AG08395 (cell line): ENCODE measurements around the gene SIN3B.
"Not testable (repeated sequence)": the region's sequence is repeated elsewhere in the genome, so short reads cannot be mapped to it uniquely, and the experiment has no call there.

Experiments
- DNase-seq: peaks from one replicate; pipeline ENCODE4 v3.0.0; 2012; ENCODE audit warnings: mixed read lengths, low spot score

Gene SIN3B

DNA sequence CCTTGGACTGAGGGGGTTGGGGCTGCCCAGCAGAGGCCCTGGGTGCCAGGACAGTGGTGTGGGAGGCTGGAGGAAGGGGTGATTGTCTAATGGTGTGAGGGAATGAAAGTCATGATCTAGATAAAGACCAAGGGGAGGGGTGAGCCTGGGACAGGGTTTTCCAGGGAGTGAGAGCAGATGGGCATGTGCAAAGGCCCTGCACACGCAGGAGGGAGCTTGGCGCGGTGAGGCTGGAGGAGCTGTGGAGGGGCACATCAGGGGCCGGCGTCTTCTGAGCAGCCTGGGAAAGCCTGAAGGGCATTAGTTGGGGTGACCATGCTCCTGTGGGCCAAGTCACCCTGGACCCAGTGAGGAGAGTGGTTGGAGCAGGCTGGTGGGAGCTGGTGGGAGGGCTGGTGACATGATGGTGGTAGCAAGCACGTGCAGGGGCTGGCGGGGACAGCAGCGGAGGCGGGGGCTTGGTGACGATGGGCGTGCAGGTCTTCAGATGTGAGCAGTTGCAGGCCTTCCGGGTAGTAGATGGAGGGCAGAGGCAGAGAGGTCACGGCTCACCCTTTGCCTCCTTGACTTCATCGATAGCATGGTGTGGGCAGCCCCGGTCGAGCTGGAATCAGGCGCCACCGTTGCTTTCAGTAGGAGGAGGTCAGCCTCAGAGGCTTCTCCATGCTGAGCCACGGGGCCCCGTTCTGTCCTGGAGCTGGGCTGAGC lies 39.4 kb downstream of the SIN3B start:
- no peak for DNase-seq

DNA sequence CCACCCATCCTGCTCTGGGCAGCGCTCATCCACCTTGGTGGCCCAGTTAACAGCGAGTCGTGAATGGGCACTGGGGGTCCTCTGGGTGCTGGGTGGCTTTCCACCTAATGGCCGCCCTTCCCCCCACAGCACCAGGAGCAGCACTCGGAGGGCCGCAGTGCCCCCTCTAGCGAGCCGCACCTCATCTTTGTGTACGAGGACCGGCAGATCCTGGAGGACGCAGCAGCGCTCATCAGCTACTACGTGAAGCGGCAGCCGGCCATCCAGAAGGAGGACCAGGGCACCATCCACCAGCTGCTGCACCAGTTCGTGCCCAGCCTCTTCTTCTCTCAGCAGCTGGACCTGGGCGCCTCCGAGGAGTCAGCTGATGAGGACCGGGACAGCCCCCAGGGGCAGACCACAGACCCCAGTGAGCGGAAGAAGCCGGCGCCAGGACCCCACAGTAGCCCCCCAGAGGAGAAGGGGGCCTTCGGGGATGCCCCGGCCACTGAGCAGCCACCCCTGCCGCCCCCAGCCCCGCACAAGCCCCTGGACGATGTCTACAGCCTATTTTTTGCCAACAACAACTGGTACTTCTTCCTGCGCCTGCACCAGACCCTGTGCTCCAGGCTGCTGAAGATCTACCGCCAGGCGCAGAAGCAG lies 40.3 kb downstream of the SIN3B start:
- DNase-seq: no peak

DNA sequence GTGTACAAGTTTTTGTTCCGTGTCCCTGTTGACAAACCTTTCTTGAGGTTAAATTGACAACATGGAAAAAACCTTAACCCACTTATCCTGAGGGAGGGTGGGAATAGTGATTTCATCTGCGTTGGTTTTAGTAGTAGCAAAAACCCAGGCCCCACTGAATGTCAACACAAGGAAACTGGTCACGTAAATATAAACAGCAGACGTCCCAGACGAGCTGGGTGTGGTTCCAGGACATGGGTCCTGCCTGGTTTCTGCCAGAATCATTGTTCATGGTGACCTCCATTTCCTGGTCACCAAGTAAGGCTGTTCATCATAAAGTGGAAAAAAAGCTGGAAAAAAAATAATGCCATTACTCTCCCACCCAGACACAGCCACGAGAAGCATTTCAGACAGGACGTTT lies 42.7 kb downstream of the SIN3B start:
- no peak for DNase-seq

DNA sequence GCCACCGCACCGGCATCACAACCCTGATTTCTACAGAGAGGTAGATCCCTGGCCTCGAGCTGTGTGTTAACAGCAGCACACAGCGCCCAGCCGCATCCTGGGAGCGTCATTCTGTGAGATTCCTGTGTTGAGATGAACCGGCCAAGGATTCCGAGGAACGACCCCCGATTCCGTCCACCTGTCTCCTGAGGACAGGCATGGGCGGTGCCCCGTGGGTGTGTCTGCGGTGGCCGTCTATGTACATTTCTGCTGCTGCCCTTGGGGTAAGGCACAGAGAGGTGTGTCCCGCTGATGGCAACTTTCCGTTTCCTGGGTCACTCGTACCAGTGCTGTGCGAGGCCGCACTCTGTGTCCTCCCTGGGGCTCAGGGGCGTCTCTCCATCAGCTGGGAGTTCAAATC lies 43.5 kb downstream of the SIN3B start:
- no peak for DNase-seq

DNA sequence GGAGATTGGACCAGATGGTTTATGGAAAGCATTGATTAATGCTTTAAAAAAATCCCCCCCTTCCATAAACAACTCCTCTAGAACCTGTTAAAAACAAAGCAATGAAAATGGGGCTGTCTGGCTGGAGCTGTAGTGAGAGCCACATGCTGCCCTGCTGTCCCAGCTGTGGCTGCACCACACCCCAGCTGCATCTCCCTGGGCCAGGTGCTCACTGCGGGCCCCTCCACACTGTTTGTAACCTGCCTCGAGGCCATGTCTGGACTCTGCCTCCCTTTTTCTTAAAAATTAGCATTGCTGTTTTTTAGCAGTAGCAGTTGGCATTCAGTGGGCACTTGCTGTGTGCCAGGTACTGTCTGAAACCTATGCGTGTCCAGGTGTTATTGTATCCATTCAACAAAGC lies 44.4 kb downstream of the SIN3B start:
- DNase-seq: no peak

DNA sequence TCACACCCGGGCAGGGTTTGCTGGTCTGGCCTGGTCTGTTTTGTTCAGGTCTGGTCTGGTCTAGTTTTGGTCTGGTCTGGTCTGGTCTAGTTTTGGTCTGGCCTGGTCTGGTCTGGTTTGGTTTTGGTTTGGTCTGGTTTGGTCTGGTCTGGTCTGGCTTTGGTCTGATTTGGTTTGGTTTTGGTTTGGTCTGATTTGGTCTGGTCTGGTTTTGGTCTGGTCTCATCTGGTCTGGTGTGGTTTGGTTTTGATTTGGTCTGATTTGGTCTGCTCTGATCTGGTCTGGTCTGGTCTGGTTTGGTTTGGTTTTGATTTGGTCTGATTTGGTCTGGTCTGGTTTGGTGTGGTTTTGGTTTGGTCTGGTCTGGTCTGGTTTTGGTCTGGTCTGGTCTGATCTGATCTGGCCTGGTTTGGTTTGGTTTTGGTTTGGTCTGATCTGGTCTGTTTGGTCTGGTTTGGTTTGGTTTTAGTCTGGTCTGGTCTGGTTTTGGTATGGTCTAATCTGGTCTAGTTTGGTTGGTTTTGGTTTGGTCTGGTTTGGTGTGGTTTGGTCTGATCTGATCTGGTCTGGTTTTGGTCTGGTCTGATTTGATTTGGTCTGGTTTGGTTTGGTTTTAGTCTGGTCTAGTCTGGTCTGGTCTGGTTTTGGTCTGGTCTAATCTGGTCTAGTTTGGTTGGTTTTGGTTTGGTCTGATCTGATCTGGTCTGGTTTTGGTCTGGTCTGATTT lies 45.2 kb downstream of the SIN3B start:
- DNase-seq: no peak

DNA sequence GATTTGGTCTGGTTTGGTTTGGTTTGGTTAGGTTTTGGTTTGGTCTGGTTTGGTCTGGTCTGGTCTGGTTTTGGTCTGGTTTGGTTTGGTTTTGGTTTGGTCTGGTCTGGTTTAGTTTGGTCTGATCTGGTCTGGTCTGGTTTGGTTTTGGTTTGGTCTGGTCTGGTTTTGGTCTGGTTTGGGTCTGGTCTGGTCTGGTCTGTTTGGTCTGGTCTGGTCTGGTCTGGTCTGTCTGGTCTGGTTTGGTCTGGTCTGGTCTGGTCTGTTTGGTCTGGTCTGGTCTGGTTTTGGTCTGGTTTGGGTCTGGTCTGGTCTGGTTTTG lies 45.7 kb downstream of the SIN3B start:
- DNase-seq: not testable (repeated sequence)

DNA sequence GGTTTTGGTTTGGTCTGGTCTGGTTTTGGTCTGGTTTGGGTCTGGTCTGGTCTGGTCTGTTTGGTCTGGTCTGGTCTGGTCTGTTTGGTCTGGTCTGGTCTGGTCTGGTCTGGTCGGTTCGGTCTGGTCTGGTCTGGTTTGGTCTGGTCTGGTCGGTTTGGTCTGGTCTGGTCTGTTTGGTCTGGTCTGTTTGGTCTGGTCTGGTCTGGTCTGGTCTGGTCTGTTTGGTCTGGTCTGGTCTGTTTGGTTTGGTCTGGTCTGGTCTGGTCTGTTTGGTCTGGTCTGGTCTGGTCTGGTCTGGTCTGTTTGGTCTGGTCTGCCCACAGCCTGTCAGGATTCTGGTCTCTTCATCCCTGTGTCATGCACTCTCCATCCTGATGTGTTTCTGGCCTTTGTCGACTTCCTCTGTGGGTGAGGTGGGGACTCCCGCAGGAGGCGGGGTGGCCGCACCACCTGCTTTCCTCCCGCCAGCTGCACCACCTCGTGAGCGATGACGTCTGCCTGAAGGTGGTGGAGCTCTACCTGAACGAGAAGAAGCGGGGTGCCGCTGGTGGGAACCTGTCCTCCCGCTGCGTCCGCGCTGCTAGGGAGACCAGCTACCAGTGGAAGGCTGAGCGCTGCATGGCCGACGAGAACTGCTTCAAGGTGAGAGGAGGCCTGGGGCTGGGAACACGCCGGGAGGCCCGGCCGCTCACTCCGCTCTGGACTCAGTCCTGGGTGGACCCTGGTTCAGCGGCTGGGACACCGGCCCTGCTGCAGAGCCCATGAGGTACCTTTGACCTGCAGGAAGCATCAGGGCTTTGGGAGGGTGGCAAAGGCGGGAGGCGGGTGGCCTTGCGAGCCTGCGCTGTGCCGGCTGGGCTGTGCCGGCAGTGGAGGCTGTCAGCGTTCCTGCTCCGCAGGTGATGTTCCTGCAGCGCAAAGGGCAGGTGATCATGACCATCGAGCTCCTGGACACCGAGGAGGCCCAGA lies 46.7 kb downstream of the SIN3B start:
- no peak for DNase-seq

DNA sequence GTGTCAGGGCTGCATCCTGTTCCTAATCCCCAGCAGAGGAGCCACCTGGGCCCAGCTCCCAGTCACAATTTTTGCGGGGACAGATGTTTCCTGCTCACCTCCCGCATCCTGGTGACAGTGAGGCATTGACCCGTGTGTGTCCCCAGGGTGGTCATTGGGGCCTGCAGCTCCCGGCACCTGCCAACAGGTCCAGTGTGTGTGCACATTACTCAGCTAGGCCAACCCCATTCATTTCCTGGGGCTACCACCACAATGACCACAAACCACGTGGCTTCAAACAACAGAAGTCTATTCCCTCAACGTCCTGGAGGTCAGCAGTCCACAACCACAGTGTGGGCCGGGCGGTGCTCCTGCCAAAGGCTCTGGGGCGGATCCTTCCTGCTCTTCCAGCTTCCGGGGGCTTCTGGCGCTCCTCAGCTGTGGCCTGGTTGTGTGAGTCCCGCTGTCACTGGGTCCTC lies 47.7 kb downstream of the SIN3B start:
- DNase-seq: no peak

DNA sequence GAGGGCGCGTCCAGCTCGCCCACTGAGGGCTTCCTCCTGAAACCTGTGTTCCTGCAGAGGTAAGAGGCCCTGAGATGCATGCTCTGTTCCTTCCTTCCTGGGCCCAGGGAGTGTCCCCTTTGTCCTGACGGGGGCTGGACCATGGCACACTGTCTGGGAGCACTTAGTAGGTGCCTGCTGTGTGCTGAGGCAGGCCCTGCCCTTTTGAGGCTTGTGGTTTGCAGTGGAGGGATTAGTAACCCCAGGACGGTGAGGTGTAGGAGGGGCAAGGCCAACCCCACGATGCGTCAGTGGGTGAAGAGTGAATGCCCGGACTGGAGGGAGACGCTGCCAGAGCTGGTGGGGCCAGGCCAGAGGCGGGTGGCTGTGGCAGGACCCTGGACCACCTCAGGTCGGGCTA lies 48.4 kb downstream of the SIN3B start:
- no peak for DNase-seq

DNA sequence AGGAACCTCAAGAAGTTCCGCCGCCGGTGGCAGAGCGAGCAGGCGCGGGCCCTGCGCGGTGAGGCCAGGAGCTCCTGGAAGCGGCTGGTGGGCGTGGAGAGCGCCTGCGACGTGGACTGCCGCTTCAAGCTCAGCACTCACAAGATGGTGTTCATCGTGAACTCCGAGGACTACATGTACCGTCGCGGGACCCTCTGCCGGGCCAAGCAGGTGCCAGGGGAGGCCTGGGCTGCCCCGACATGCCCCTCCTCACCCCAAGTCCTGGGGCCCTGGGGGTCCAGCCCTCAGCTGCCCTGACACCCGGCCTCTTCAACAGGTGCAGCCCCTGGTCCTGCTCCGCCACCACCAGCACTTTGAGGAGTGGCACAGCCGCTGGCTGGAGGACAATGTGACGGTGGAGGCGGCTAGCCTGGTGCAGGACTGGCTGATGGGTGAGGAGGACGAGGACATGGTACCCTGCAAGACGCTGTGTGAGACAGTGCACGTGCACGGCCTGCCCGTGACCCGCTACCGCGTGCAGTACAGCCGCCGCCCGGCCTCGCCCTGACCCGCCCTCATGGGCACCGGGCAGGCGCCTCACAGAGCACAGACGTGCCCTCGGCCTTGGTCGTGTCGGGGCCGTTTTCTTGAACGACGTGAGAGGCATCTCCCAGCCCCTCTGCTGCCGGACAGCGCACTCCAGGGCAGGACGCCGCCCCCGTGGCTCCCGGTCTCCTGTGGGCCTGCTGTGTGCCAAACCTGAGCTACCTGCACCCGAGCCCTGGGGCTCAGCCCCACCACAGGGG lies 49.2 kb downstream of the SIN3B start:
- DNase-seq: no peak

DNA sequence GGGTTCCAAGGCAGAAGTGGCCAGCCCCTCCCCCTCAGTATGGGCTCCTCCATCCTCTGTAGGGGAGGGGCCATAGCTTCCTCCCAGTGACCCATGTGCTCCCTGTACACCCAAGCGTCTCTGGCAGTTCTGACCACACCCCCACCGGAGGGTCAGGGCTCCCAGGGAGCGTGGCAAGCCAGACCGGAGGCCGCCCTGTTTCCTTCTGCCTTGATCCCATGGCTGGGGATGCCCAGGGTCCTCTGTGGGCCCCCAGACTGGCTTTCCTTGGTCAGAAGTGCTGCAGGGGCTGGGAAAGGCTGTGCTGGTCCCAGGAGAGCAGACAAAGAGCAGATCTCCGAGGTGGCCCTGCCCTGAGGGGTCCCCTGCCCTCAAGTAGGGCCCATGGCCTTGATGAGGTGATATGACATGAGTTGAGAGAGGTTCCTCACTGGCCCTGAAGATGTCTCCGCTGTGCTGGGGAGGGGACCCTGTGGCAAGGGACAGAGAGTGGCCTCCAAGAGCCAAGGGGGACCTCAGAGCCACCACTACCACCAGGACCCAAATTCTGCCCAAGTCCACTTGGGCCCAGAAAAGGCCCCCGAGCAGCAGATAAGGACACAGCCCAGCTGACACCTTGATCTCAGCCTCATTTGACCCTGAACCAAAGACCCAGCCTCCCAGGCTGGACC lies 51.8 kb downstream of the SIN3B start:
- DNase-seq: no peak

DNA sequence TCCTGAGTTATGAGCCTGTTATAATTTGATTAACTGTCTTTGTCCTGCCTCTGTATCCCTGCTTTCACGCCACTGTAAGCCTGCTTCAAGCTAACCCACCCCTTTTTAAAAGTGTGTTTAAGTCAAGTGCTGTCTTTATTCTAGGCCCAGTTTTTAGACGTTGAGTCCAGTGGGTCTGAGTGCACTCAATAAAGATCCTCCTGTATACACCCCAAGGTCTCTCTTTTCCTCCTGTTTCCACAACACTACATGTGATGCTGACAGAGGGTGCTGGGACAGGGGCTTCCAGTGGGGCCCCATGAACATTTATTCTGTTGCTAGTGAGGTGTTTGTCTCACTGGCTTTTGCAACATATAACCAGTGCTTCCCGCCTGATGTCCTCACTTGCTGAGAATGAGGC lies 52.9 kb downstream of the SIN3B start:
- no peak for DNase-seq

DNA sequence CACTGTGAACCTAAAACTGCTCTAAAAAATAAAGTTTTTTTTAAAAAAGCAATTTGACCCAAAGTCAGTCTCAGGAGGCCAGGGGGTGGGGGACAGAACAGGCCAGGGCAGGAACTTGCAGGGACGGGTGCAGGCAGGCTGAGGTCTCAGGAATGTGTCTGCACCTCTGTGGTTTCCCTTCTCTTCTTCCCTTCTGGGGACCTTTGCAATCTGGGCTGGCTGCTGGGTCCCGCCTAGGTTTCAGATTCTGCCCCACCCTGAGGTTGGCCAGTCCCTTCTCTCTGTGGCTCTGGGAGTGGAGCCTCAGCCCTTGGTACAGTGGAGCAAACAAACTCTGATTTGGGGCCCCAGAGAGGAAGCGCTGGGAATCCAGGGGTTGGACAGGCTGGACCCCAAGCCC lies 54.3 kb downstream of the SIN3B start:
- no peak for DNase-seq

DNA sequence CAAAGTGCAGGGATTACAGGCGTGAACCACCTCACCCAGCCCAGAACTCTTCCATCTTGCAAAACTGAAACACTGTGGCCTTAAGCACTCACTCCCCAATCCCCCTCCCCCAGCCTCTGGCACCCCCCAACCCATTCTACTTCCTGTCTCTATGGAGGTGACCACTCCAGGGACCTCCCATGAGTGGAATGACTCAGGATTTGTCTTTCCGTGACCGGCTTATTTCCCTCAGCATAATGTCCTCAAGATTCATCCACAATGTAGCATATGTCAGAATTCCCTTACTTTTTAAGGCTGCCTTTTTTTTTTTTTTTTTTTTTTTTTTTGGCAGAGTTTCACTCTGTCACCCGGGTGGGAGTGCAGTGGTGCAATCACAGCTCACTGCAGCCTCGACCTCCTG lies 56.0 kb downstream of the SIN3B start:
- no peak for DNase-seq

DNA sequence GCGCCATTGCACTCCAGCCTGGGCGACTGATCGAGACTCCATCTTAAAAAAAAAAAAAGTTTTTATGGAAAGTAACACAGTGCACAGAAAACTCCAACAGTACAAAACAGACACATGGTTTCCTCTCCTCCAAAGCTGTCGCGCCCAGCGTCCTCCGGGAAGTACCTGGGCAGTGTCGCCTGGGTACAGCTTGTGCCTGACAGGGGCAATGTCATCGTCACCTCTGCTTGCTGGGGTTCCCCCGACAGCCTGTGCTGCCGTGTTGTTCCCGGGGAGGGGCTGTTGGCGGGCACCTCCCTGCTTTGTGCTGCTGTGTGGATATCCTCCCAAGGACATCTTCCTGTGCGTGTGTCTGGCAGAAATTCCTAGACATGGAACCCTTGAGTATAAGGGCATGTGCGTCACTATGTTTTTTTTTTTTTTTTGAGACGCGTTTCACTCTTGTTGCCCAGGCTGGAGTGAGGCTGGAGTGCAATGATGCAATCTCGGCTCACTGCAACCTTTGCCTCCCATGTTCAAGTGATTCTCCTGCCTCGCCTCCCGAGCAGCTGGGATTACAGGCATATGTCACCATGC lies 57.2 kb downstream of the SIN3B start:
- peak; percentile 71 for DNase-seq

DNA sequence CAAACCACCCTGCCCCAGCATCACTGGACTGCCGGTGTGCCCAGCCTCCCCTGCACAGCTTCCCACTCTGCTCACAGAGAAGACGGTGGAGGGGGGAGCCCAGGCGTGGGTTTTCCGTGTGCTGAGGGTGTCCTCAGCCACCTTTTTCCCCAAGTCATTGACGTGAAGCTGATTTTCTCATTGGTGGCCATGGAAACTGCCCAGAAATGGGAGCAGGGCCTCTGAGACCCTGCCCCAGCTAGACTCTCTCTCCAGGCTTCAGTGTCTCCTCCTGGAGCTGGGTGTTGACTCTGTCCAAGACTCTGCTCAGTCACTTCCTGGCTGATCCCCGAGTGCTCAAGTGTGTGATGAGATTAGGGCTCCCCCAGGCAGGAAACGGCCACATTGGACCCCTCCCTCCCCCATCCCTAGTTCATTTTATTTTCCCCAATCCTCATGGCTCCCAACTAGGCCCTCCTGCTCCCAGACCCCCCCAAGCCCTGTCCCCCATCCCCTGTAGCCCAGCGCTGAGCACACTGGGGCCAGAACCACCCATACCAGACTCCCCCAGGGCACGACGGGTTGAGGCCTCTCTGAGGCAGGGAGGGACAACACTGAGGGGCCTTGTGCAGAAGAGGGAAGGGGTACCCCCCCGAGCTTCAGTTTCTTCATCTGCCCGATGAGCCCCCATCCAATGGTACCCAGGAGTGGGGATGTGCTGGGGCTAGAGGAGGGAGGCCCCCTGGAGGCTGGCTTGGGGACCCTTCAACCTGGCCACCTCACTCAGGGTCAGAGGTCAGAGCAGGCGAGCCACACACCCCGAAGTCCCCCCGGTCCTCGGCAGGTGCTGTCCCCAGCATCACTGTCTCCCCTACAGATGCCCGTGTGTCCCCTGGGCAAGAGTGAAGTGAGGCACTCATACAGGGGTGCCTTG lies 58.4 kb downstream of the SIN3B start:
- no peak for DNase-seq

DNA sequence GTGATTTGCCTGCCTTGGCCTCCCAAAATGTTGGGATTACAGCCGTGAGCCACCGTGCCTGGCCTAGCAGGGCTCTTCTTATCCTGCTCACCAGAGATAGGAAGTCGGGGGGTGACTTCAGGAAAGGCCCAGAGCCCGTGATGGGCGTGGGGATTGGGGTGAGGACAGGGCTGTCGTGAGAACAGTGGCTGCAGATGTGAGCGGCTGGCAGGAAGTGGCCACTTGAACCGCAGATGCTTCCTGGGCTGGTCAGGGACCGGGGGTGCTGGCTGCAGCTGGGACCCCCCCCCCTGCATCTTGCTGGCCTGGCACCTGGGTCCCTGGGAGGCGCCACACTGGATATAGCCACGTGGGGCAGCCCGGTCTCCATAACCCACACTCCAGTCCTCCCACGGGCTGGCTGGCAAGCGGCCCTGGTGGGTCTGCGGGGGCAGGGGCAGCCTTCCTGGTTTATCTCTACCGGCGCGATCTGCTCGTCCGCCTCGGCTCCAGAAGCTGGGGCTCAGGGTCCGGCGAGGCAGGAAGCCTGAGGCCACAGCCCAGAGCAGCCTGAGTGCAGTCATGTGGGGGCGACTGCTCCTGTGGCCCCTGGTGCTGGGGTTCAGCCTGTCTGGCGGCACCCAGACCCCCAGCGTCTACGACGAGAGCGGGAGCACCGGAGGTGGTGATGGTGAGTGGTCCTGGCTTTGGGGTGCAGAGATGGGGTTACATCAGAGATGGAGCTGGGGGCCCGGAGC lies 59.6 kb downstream of the SIN3B start, which contains the start of gene F2RL3:
Gene F2RL3 (plus strand): TSS at position 371 of the 737 bp plus-strand sequence. CDS start 191 bp downstream, at position 562.
- DNase-seq: peak; percentile 39
